AG10803 (cell line): ENCODE results near the gene IGFBP5.
A peak's percentile ranks its signal among the peaks of the same experiment; 100 is the strongest.

ENCODE experiments used
- DNase-seq: peaks from one replicate; pipeline ENCODE4 v3.0.0; 2010; ENCODE audit warnings: low read depth
- H3K4me3 ChIP-seq: 2 replicates; pipeline ENCODE4 v1.5.1; 2011; ENCODE audit warnings: mild to moderate bottlenecking, low read length, control low read depth
- TF ChIP-seq, protein P1 (sequence below): conservative IDR thresholded peaks from 2 replicates; pipeline ENCODE4 v1.5.1; 2011; ENCODE audit warnings: mild to moderate bottlenecking, low read length, control low read depth, inconsistent platforms

IGFBP5 gene

GRCh38 chr2:216700781-216701180, 5.4 kb upstream of the IGFBP5 start:
- no peak overlapping the region for H3K4me3 ChIP-seq
- TF ChIP-seq, protein P1, sequence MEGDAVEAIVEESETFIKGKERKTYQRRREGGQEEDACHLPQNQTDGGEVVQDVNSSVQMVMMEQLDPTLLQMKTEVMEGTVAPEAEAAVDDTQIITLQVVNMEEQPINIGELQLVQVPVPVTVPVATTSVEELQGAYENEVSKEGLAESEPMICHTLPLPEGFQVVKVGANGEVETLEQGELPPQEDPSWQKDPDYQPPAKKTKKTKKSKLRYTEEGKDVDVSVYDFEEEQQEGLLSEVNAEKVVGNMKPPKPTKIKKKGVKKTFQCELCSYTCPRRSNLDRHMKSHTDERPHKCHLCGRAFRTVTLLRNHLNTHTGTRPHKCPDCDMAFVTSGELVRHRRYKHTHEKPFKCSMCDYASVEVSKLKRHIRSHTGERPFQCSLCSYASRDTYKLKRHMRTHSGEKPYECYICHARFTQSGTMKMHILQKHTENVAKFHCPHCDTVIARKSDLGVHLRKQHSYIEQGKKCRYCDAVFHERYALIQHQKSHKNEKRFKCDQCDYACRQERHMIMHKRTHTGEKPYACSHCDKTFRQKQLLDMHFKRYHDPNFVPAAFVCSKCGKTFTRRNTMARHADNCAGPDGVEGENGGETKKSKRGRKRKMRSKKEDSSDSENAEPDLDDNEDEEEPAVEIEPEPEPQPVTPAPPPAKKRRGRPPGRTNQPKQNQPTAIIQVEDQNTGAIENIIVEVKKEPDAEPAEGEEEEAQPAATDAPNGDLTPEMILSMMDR, result no peak
- DNase-seq, result no peak

- no peak overlapping the region for H3K4me3 ChIP-seq
- DNase-seq, result peak; percentile 26
- TF ChIP-seq, protein P1, result no peak
Observed at GRCh38 chr2:216700088-216700567, 4.8 kb upstream of the IGFBP5 start.

DNA sequence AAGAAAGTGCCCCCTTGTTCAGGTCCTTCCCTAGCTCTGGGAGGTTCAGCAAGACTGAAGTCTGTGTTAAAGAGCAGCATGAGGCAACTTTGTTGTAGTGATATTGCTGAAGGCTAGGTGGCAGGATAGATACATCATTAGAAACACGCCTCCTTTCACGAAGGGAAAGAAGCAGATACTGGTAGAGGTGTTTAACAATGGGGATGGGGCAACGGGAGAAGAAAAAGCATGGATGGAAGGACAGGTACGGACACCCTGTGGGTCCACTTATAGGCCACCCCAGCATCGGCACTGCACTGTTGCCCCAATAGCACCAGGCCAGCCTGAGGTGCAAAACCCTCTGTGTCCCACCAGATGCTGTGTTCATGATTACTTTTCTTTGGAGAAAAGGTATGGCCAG, 3.5 kb upstream of the IGFBP5 start:
- no peak overlapping the region for H3K4me3 ChIP-seq
- DNase-seq, result peak; percentile 73
- TF ChIP-seq, protein P1, result peak; percentile 81

DNA sequence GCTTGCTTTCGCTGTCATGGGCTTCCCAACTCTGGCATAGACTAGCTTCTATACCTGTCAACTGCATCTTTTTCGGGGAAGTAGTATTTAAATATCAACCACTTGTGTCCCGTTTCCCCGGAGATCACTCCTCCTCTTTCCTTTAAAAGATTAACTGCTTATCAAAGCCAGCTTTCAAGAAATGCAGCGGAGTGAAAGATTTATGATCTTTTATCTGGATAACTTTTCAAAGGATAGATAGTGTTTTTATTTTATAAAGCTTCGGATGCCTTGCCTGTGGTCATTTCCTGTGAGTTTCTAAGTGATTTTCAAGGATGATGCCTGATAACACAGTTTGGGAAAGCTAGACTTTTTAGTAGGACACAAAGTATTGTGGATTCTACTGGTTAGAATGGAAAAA, 2.9 kb upstream of the IGFBP5 start:
- no peak for DNase-seq
- TF ChIP-seq, protein P1, result no peak
- H3K4me3 ChIP-seq, result no peak overlapping the region

DNA sequence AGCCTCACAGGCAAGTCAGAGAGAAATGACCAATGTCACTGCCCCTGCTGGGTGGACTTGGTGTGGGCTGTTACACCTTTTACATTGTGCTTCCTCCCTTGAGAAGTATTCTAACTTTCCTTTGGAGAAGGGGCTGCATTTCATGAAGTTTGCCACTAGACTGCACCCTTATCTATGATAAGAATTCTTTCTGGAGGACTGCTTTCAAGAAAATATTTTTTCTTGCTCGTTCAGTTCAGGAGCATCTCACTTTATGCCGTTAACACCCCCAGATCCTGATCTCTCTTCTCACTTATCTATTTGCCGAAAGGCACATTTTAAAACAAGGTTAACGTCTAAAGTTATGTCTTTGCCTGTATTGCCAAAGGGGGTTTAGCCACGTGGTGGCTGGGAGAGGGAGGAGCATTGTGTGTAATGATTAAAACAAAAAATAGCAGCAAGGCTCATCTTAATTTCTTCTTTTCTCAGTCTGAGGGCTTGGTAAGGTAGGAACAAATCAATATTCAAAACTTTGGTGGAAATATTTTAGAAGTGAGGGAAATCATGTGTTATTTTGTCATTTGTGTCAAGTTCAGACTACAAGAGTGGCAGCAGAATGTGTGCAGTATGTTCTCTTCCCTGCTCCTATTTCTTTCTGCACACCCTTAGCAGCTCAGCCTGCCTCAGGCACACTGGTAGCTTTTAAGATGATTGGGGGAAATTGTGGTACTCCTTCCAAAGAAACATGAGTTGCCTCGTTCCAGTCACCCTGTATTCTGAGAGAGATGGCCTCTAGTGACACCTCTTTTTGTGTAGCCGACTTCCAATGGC, 1.6 kb upstream of the IGFBP5 start:
- no peak overlapping the region for H3K4me3 ChIP-seq
- TF ChIP-seq, protein P1, result peak; percentile 85
- peak; percentile 44 for DNase-seq

GRCh38 chr2:216696321-216696720, 972 bp upstream of the IGFBP5 start:
- no peak overlapping the region for H3K4me3 ChIP-seq
- TF ChIP-seq, protein P1, result no peak
- DNase-seq, result no peak

- no peak for DNase-seq
- TF ChIP-seq, protein P1, result no peak
- H3K4me3 ChIP-seq, result peak overlapping the region; percentile 70
Observed at GRCh38 chr2:216694826-216695217, 527 bp downstream of the IGFBP5 start.
